Heart right ventricle (tissue), 16 donors: ENCODE measurements around the gene HS3ST4. TPM values are rescaled to one million over a fixed set of nuclear protein-coding genes. Genes with fewer than 3 reads are reported as not detected.

ENCODE experiments used
- ATAC-seq, 8 donors: fragments of 200-7000 bp; cut with Tn5 transposase; one replicate each; pipeline ENCODE4 v1.9.1; 2020; ENCODE audit warnings: mild to moderate bottlenecking in 8 of 8, moderate library complexity in 8 of 8, moderate number of reproducible peaks in 1 of 8
- DNase-seq, 2 donors: peaks; one replicate each; pipeline ENCODE4 v3.0.0-alpha.2; 2020
- H3K27ac ChIP-seq, 10 donors: fragments of 200-600 bp; sonication (generic) in 2 of 10; one replicate each; pipeline versions ENCODE4 v1.5.0 to v1.8.0; 2020 to 2022; ENCODE audit warnings: mild to moderate bottlenecking in 3 of 10
- H3K27me3 ChIP-seq, 7 donors: fragments of 200-600 bp; one replicate each; pipeline ENCODE4 v1.8.0; 2021 to 2022; ENCODE audit warnings: mild to moderate bottlenecking in 2 of 7
- H3K36me3 ChIP-seq, 9 donors: fragments of 200-600 bp; sonication (generic) in 1 of 9; one replicate each; pipeline versions ENCODE4 v1.5.0 to v1.8.0; 2020 to 2022; ENCODE audit warnings: mild to moderate bottlenecking in 2 of 9
- H3K4me1 ChIP-seq, 9 donors: fragments of 200-600 bp; sonication (generic) in 1 of 9; one replicate each; pipeline versions ENCODE4 v1.5.0 to v1.8.0; 2020 to 2022; ENCODE audit warnings: mild to moderate bottlenecking in 4 of 9
- H3K4me3 ChIP-seq, 10 donors: fragments of 200-600 bp; sonication (generic) in 2 of 10; one replicate each; pipeline versions ENCODE4 v1.5.0 to v1.8.0; 2020 to 2022; ENCODE audit warnings: mild to moderate bottlenecking in 7 of 10, moderate library complexity in 2 of 10
- H3K9me3 ChIP-seq, 11 donors: fragments of 200-600 bp in 10 of 11; sonication (generic) in 2 of 11; one replicate each; pipeline versions ENCODE4 v1.5.0 to v1.8.0; 2013 to 2022; ENCODE audit warnings: mild to moderate bottlenecking in 2 of 11, control low read depth in 1 of 11, moderate library complexity in 1 of 11
- WGBS, 2 donors: extraction: QIAGEN DNeasy Blood & Tissue Kit; methylation state at CpG; one replicate each; pipeline ENCODE4 v1.1.7; 2013; ENCODE audit warnings: inconsistent platforms in 1 of 2; 5-methylcytosine and 5-hydroxymethylcytosine counted together
- intact Hi-C, 10 donors: fragments of 100-400 bp; cut with DNase I; formaldehyde crosslinking; loops; one replicate each; pipeline versions ENCODE4 v1.11.1 to v1.14.2; 2022
- polyA plus RNA-seq, 2 donors: library from polyadenylated mRNA; stranded (reverse); fragments of 200-250 nt; gene quantifications; one replicate each; pipeline ENCODE4 v1.2.3, GENCODE V29; 2013
- total RNA-seq, 10 donors: library from RNA; stranded (reverse); fragmentation: NEBNext Ultra II Directional in 3 of 10; extraction: Animal tissue kit (Norgen Biotek cat#: 25700) in 3 of 10; gene quantifications; one replicate each; pipeline versions ENCODE4 v1.2.1 to v1.2.4, GENCODE V29; 2021 to 2023
- TF ChIP-seq, protein P1 (sequence below), 9 donors: fragments of 200-600 bp; sonication (generic) in 2 of 9; IDR thresholded peaks; one replicate each; pipeline versions ENCODE4 v1.5.0 to v1.8.0; 2021 to 2022; ENCODE audit warnings: antibody characterized with exemption in 9 of 9, mild to moderate bottlenecking in 5 of 9, moderate library complexity in 1 of 9
- donor health status: Arrhythmogenic right ventricular cardiomyopathy.
- donor health status: ischemic (EF 13 %, LVEDD 7.1; RV severe dilation, severe dysfunction).
- donor health status: healthy with polysubstance abuse.
- donor health status: DM: no; HTN: yes; CAD: no.
- donor health status: DM: no; HTN: no; CAD: no.
- donor health status: ischemic (EF 25% LVEDD 6.9; RV normal size, moderate dysfunction).
- donor health status: ischemic (EF 25% LVEDD 5.7; RV mildly dilated, moderate dysfunction).
- donor health status: healthy.
- donor health status: DM: yes; HTN: yes; CAD: no.
- donor health status: Ischemic cardiomyopathy.
- donor health status: ischemic (EF 35%, LVEDD 5.7; RV mildly dilated, moderate dysfunction).
- donor health status: nonischemic (EF 11% LVEDD 7.7; RV severe dilation, severe dysfunction).
- donor health status: DM: yes; HTN: yes; CAD: no.
- donor health status: PGD.
- donor health status: ischemic (EF 29% LVEDD 5.4; RV normal size, mild dysfunction).
- donor health status: nonischemic (EF 23%, LVEDD 6.1; RV moderate dilation, normal function).

The HS3ST4 gene
- total and polyA plus RNA-seq, 12 donors, result 0.01 TPM; not detected in 11

DNA sequence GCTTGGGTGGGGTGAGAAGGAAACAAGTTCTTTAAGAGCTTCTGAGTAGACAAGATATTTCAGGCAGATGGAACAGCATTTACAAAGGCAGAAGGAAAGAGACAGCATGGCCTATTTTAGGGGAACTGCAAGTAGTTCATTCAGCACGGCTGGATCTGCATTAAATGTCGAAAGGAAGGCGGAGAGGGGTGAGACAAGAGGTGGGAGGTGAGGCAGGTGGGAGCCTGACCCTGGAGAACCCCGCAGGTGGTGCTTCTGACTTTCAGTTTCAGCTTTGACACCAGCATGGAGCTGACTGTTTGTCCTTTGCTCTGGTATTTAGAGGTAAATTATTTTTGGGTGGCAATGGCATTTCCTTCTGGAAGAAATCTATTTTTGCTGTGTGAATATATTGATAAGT lies 194.8 kb downstream of the HS3ST4 start:
- TF ChIP-seq, protein P1, sequence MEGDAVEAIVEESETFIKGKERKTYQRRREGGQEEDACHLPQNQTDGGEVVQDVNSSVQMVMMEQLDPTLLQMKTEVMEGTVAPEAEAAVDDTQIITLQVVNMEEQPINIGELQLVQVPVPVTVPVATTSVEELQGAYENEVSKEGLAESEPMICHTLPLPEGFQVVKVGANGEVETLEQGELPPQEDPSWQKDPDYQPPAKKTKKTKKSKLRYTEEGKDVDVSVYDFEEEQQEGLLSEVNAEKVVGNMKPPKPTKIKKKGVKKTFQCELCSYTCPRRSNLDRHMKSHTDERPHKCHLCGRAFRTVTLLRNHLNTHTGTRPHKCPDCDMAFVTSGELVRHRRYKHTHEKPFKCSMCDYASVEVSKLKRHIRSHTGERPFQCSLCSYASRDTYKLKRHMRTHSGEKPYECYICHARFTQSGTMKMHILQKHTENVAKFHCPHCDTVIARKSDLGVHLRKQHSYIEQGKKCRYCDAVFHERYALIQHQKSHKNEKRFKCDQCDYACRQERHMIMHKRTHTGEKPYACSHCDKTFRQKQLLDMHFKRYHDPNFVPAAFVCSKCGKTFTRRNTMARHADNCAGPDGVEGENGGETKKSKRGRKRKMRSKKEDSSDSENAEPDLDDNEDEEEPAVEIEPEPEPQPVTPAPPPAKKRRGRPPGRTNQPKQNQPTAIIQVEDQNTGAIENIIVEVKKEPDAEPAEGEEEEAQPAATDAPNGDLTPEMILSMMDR (IDR thresholded peaks at IDR 0.05), result no peak
- Histone ChIP-seq H3K27ac (no peak overlapping the region), H3K9me3 (peaks cover 0 to 3% (median 0%) of the 10 kb centered on the region in 11 donors), H3K4me1 (no peaks in the 10 kb centered on the region), H3K36me3 (no peaks in the 10 kb centered on the region), H3K27me3 (peaks cover 0 to 5% (median 3%) of the 10 kb centered on the region in 7 donors), H3K4me3 (no peak overlapping the region)
- WGBS, 2 donors, result 74 to 75% methylated on average over 4 of the region's 4 CpGs
- ATAC-seq, result no peak
- intact Hi-C loops, result no loop called here
- no peak for DNase-seq

DNA sequence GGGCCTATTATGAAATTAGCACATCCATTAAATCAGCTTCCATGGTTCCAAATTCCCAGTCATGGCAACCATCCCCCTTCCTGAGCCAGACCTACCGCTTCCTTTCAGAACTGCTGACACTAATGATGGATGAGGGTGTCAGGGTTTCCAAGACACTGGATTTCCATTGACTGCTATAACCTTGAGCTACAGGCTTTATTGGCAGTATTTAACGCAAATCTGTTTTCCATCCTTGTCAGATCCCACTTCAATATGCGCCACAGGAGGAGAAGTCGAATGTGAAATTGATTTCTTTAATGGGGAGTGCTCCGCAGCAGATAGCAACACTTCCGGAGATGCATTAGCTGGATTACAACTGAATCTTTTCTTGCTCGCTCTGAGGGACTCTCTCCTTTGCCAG lies 197.1 kb downstream of the HS3ST4 start:
- peaks cover 0 to 5% (median 3%) of the 10 kb centered on the region in 7 donors for H3K27me3 ChIP-seq
- DNase-seq (no peak), ATAC-seq (no peak)
- no peaks in the 10 kb centered on the region for H3K4me1 ChIP-seq
- H3K36me3 ChIP-seq, result no peaks in the 10 kb centered on the region
- TF ChIP-seq, protein P1 (IDR thresholded peaks at IDR 0.05), result no peak
- no peak overlapping the region for H3K27ac ChIP-seq
- 66 to 67% methylated on average over 7 of the region's 7 CpGs for WGBS, 2 donors
- H3K4me3 ChIP-seq, result no peak overlapping the region
- intact Hi-C loops, result no loop called here
- peaks cover 0 to 3% (median 0%) of the 10 kb centered on the region in 11 donors for H3K9me3 ChIP-seq

DNA sequence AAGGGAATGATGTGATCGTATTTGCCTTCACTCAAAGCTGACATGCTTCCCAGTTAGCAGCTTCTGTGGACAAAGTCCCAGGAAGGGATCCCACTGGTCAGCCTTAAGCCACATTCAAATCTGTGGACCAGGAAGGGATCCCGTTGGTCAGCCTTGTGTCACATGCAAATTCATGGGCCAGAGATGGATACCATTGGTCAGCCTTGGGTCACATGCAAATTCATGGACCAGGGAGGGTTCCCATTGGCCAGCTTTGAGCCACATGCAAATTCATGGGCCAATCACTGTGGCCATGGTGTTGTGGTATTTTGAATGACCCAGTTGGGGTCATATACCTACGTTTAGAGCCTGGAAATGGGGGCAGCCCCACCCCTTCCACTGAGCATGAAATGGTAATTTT lies 201.6 kb downstream of the HS3ST4 start:
- no peaks in the 10 kb centered on the region for H3K36me3 ChIP-seq
- ATAC-seq (no peak), DNase-seq (no peak)
- no peak overlapping the region for H3K27ac ChIP-seq
- H3K9me3 ChIP-seq, result peaks cover 0 to 3% (median 0%) of the 10 kb centered on the region in 11 donors
- no peak overlapping the region for H3K4me3 ChIP-seq
- peaks cover 0 to 14% (median 0%) of the 10 kb centered on the region in 7 donors for H3K27me3 ChIP-seq
- H3K4me1 ChIP-seq, result no peaks in the 10 kb centered on the region
- TF ChIP-seq, protein P1 (IDR thresholded peaks at IDR 0.05), result no peak
- 51 to 52% methylated on average over 3 of the region's 3 CpGs for WGBS, 2 donors
- intact Hi-C loops, result loop anchor here in 1 of 10 donors (10.0 kb wide), 1 partner anchor 61 kb away; no protein-coding TSS in a partner anchor

DNA sequence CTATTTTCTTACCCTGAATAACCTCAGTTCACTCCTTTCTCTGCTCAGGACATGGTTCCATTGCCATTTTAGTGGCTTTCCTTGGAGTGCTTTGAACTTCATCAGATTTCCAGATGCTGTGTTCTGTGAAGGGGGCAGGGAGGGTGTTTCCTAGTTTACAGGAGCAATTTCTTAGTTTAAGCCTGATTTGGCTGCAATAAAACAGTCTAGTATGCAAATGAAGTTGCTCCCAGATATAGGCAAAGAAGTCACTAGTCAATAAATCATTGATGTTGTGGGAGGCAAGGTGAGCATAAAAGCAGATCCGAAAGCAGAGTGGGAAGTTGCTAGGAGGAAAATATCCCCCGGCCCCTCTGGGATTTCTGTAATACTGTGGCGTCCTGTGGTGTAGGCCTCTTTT lies 202.3 kb downstream of the HS3ST4 start:
- TF ChIP-seq, protein P1 (IDR thresholded peaks at IDR 0.05), result no peak
- 84 to 87% methylated on average over 3 of the region's 3 CpGs for WGBS, 2 donors

More for the DNA sequence above, 202.3 kb downstream of the HS3ST4 start:
- H3K4me3 ChIP-seq, result no peak overlapping the region
- DNase-seq (no peak), ATAC-seq (no peak)
- no peaks in the 10 kb centered on the region for H3K4me1 ChIP-seq
- H3K27ac ChIP-seq, result no peak overlapping the region
- H3K27me3 ChIP-seq, result peaks cover 0 to 18% (median 0%) of the 10 kb centered on the region in 7 donors
- intact Hi-C loops, result loop anchor here in 1 of 10 donors (10.0 kb wide), 1 partner anchor 61 kb away; no protein-coding TSS in a partner anchor
- peaks cover 0 to 3% (median 0%) of the 10 kb centered on the region in 11 donors for H3K9me3 ChIP-seq
- no peaks in the 10 kb centered on the region for H3K36me3 ChIP-seq
